ENCODE results near the gene KLF1. TPM values are rescaled to one million over a fixed set of nuclear protein-coding genes. Genes with fewer than 3 reads are reported as not detected.
A peak's percentile ranks its signal among the peaks of the same experiment; 100 is the strongest.
"Not testable (repeated sequence)": the region's sequence is repeated elsewhere in the genome, so short reads cannot be mapped to it uniquely, and the experiment has no call there.

The KLF1 gene
- total RNA-seq, 1 donor from 2014 or later: not detected

DNA sequence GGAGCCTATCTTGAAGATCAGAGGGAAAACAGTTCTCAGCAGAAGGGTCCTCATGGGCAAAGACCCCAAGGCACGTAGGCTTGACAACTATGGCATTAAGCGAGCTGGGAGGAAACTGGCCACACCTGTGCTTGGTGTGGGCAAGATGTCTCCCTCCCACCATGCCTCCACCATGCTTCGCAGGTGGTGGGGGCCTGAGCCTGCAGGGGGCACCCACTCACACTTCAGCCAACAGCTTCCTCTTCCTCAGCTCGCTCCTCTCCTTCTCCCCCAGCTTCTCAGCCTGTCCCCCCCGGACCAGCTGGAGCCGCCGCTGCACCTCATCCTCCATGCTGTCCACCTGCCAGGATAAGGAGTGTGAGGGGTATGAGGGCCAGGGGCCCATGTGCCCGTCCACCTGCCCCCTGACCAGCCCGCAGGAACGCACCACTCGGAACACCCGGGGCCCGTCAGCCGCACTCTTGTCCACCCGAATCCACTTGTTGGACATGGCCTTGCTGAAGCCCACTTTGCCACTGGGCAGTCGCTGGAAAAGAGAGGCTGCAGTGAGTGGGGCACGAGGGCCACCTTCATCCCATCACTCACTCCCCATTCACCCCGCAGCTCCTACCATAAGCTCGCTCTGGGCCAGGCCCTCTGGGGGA lies 43.1 kb upstream of the KLF1 start:
- no peak for DNase-seq (ENCODE audit: extremely low spot score, unreplicated experiment)
- no peaks in the 10 kb centered on the region for H3K27me3 Mint-ChIP-seq
- no peaks in the 10 kb centered on the region for H3K9me3 Mint-ChIP-seq
- no peak overlapping the region for H3K27ac Mint-ChIP-seq
- peaks cover 13% of the 10 kb centered on the region for H3K36me3 Mint-ChIP-seq
- TF ChIP-seq, protein P1, sequence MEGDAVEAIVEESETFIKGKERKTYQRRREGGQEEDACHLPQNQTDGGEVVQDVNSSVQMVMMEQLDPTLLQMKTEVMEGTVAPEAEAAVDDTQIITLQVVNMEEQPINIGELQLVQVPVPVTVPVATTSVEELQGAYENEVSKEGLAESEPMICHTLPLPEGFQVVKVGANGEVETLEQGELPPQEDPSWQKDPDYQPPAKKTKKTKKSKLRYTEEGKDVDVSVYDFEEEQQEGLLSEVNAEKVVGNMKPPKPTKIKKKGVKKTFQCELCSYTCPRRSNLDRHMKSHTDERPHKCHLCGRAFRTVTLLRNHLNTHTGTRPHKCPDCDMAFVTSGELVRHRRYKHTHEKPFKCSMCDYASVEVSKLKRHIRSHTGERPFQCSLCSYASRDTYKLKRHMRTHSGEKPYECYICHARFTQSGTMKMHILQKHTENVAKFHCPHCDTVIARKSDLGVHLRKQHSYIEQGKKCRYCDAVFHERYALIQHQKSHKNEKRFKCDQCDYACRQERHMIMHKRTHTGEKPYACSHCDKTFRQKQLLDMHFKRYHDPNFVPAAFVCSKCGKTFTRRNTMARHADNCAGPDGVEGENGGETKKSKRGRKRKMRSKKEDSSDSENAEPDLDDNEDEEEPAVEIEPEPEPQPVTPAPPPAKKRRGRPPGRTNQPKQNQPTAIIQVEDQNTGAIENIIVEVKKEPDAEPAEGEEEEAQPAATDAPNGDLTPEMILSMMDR (conservative IDR thresholded peaks at IDR 0.05): no peak
- H3K4me3 Mint-ChIP-seq: peak overlapping the region; percentile 47
- H3K4me1 Mint-ChIP-seq (ENCODE audit: unreplicated experiment): peaks cover 12% of the 10 kb centered on the region

DNA sequence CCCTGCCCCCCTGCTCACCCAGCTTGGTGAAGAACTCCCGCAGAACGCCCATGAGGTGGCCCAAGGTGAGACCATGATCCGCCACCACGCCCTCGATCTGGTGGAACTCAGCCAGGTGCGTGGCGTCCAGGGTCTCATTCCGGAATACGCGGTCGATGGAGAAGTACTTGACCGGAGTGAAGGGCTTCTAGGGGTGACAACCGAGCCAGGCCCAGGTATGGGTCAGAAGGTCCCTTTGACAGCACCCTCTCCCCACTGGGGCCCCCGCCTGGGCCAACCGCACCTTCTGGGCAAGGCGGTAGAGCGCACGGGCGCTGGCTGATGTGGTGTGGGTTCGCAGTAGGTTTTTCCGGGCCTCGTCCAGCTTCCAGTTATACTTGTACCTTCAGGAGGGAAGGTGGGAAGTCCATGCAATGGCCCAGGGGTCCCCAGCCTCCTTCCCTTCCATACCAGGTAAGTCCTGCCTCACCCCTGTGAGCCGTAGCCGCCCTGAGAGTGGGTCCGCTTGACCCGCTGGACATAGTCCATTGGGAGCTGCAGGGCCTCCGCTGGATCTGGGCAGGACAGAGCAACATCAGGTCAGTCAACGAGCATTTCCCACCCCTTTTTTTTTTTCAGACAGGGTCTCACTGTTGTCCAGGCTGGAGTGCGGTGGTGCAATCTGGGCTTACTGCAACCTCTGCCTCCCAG lies 37.8 kb upstream of the KLF1 start:
- Mint-ChIP-seq H3K36me3 (peaks cover 28% of the 10 kb centered on the region), H3K9me3 (no peaks in the 10 kb centered on the region), H3K4me3 (no peak overlapping the region), H3K27me3 (peaks cover 3% of the 10 kb centered on the region), H3K4me1 (ENCODE audit: unreplicated experiment) (no peaks in the 10 kb centered on the region), H3K27ac (no peak overlapping the region)
- no peak for DNase-seq (ENCODE audit: extremely low spot score, unreplicated experiment)
- TF ChIP-seq, protein P1 (conservative IDR thresholded peaks at IDR 0.05): no peak

GRCh38 chr19:12922959-12923358 lies 36.0 kb upstream of the KLF1 start:
- no peaks in the 10 kb centered on the region for H3K9me3 Mint-ChIP-seq

DNA sequence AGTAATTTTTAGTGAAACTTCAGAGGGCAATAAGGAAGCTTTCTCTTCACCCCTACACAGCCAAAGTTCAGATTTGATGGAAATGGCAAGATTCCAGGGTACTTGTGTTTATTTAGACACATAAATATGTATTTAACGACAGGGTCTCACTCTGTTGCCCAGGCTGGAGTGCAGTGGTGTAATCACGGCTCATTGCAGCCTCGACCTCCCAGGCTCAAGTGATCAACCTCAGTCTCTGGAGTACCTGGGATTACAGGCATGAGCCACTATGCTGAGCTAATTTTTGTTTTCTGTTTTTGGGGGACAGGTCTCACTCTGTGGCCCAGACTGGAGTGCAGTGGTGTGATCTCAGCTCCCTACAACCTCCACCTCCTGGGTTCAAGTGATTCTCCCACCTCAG lies 34.0 kb upstream of the KLF1 start:
- Mint-ChIP-seq H3K27ac (peak overlapping the region; percentile 99), H3K36me3 (peaks cover 14% of the 10 kb centered on the region), H3K9me3 (no peaks in the 10 kb centered on the region), H3K4me1 (ENCODE audit: unreplicated experiment) (no peaks in the 10 kb centered on the region), H3K27me3 (peaks cover 3% of the 10 kb centered on the region), H3K4me3 (no peak overlapping the region)
- no peak for DNase-seq (ENCODE audit: extremely low spot score, unreplicated experiment)
- TF ChIP-seq, protein P1 (conservative IDR thresholded peaks at IDR 0.05): no peak

More at GRCh38 chr19:12922959-12923358, 36.0 kb upstream of the KLF1 start:
- peaks cover 20% of the 10 kb centered on the region for H3K36me3 Mint-ChIP-seq
- TF ChIP-seq, protein P1 (conservative IDR thresholded peaks at IDR 0.05): no peak
- peaks cover 3% of the 10 kb centered on the region for H3K27me3 Mint-ChIP-seq
- H3K4me1 Mint-ChIP-seq (ENCODE audit: unreplicated experiment): no peaks in the 10 kb centered on the region
- peak overlapping the region; percentile 65 for H3K27ac Mint-ChIP-seq
- H3K4me3 Mint-ChIP-seq: no peak overlapping the region
- DNase-seq (ENCODE audit: extremely low spot score, unreplicated experiment): no peak

GRCh38 chr19:12918253-12918652 lies 31.3 kb upstream of the KLF1 start:
- no peaks in the 10 kb centered on the region for H3K9me3 Mint-ChIP-seq
- DNase-seq (ENCODE audit: extremely low spot score, unreplicated experiment): no peak
- H3K36me3 Mint-ChIP-seq: peaks cover 14% of the 10 kb centered on the region
- no peak overlapping the region for H3K27ac Mint-ChIP-seq
- peaks cover 8% of the 10 kb centered on the region for H3K4me1 Mint-ChIP-seq (ENCODE audit: unreplicated experiment)
- H3K27me3 Mint-ChIP-seq: peaks cover 3% of the 10 kb centered on the region
- TF ChIP-seq, protein P1 (conservative IDR thresholded peaks at IDR 0.05): no peak
- no peak overlapping the region for H3K4me3 Mint-ChIP-seq

DNA sequence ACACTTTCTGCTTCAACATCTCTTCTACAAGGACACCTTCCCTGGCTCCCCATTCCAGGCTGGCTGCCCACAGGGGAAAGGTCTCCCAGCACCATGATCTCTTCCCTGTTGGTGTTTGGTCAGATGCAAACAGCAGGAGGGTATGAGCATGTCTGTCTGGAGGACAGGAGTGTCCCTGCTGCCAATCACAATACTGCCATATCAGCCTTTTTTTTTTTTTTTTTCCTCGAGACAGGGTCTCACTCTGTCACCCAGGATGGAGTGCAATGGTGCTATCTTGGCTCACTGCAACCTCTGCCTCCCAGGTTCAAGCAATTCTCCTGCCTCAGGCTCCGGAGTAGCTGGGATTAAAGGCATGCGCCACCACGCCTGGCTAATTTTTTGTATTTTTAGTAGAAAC lies 28.9 kb upstream of the KLF1 start:
- not testable (repeated sequence) for H3K27ac Mint-ChIP-seq; DNase-seq (ENCODE audit: extremely low spot score, unreplicated experiment)

More for the DNA sequence above, 28.9 kb upstream of the KLF1 start:
- not testable (repeated sequence) for H3K27me3 Mint-ChIP-seq, H3K9me3 Mint-ChIP-seq, H3K36me3 Mint-ChIP-seq, H3K4me3 Mint-ChIP-seq
- H3K4me1 Mint-ChIP-seq (ENCODE audit: unreplicated experiment): peaks cover 19% of the 10 kb centered on the region
